ENCODE data around the gene TMEM163.

- TF ChIP-seq CTCF (IDR thresholded peaks at IDR 0.05): no peak
- TF ChIP-seq POLR2A (IDR thresholded peaks at IDR 0.05): no peak
Observed at GRCh38 chr2:134640494-134640893, 78.3 kb downstream of the TMEM163 start.

All from thyroid gland (tissue), 4 donors.